Trophoblast cell (in vitro differentiated cells and primary cell): ENCODE data around the gene MSRB2.

Experiments used
- DNase-seq, 2 donors: peaks; one replicate each; pipeline ENCODE4 v3.0.0-alpha.2; 2016
- H2AFZ ChIP-seq: 2 replicates; pipeline ENCODE4 v1.6.1; 2013; ENCODE audit warnings: low read length, moderate library complexity, mild to moderate bottlenecking; ENCODE audit not compliant: insufficient read depth, poor library complexity
- H2AK5ac ChIP-seq: 2 replicates; pipeline ENCODE4 v1.6.1; 2013; ENCODE audit warnings: mild to moderate bottlenecking, low read length
- H2BK120ac ChIP-seq: 2 replicates; pipeline ENCODE4 v1.6.1; 2013; ENCODE audit warnings: low read length, mild to moderate bottlenecking, moderate library complexity; ENCODE audit not compliant: insufficient read depth, poor library complexity
- H2BK12ac ChIP-seq: 2 replicates; pipeline ENCODE4 v1.6.1; 2013; ENCODE audit warnings: mild to moderate bottlenecking, low read length, moderate library complexity
- H2BK5ac ChIP-seq: 2 replicates; pipeline ENCODE4 v1.6.1; 2013; ENCODE audit warnings: low read length, low read depth, moderate library complexity, mild to moderate bottlenecking; ENCODE audit not compliant: poor library complexity
- H3K14ac ChIP-seq: 2 replicates; pipeline ENCODE4 v1.6.1; 2013; ENCODE audit warnings: mild to moderate bottlenecking, low read length
- H3K18ac ChIP-seq: 2 replicates; pipeline ENCODE4 v1.6.1; 2013; ENCODE audit warnings: mild to moderate bottlenecking, low read length
- H3K23ac ChIP-seq: 2 replicates; pipeline ENCODE4 v1.6.1; 2013; ENCODE audit warnings: low read length
- H3K27ac ChIP-seq: 2 replicates; pipeline ENCODE4 v1.5.1; 2013; ENCODE audit warnings: low read depth, mild to moderate bottlenecking, inconsistent platforms, low read length, moderate library complexity
- H3K27me3 ChIP-seq: 2 replicates; pipeline ENCODE4 v1.6.1; 2013; ENCODE audit warnings: inconsistent platforms, mild to moderate bottlenecking, low read length, moderate library complexity; ENCODE audit not compliant: insufficient read depth
- H3K36me3 ChIP-seq, 2 experiments: 1 replicate in 1 of 2; 2 replicates in 1 of 2; pipeline ENCODE4 v1.6.1; 2013; ENCODE audit warnings: low read length in 2 of 2, mild to moderate bottlenecking in 2 of 2, moderate library complexity in 1 of 2; ENCODE audit not compliant: insufficient read depth in 2 of 2, control insufficient read depth in 1 of 2
- H3K4ac ChIP-seq: 2 replicates; pipeline ENCODE4 v1.6.1; 2013; ENCODE audit warnings: low read depth, mild to moderate bottlenecking, low read length, moderate library complexity
- H3K4me1 ChIP-seq, 2 experiments: 1 replicate in 1 of 2; 2 replicates in 1 of 2; pipeline ENCODE4 v1.6.1; 2013; ENCODE audit warnings: low read length in 2 of 2, mild to moderate bottlenecking in 2 of 2, moderate library complexity in 1 of 2; ENCODE audit not compliant: insufficient read depth in 2 of 2, control insufficient read depth in 1 of 2
- H3K4me2 ChIP-seq: 2 replicates; pipeline ENCODE4 v1.6.1; 2013; ENCODE audit warnings: inconsistent platforms, mild to moderate bottlenecking, low read length, moderate library complexity
- H3K4me3 ChIP-seq: 2 replicates; pipeline ENCODE4 v1.5.1; 2013; ENCODE audit warnings: mild to moderate bottlenecking, low read depth, low read length, inconsistent platforms
- H3K79me1 ChIP-seq: one replicate; pipeline ENCODE4 v1.6.1; 2013; ENCODE audit warnings: low read length
- H3K79me2 ChIP-seq: 2 replicates; pipeline ENCODE4 v1.6.1; 2013; ENCODE audit warnings: low read length, mild to moderate bottlenecking; ENCODE audit not compliant: control insufficient read depth, insufficient read depth, poor library complexity
- H3K9ac ChIP-seq: 2 replicates; pipeline ENCODE4 v1.6.1; 2013; ENCODE audit warnings: mild to moderate bottlenecking, low read length
- H3K9me3 ChIP-seq: 2 replicates; pipeline ENCODE4 v1.6.1; 2013; ENCODE audit warnings: low read depth, mild to moderate bottlenecking, control low read depth, inconsistent platforms, low read length; ENCODE audit not compliant: insufficient read depth
- H4K12ac ChIP-seq: 2 replicates; pipeline ENCODE4 v1.6.1; 2013; ENCODE audit warnings: low read depth, mild to moderate bottlenecking, low read length, moderate library complexity
- H4K8ac ChIP-seq: 2 replicates; pipeline ENCODE4 v1.6.1; 2013; ENCODE audit warnings: low read depth, mild to moderate bottlenecking, low read length, moderate library complexity
- H4K91ac ChIP-seq: one replicate; pipeline ENCODE4 v1.6.1; 2013; ENCODE audit warnings: low read depth, mild to moderate bottlenecking, low read length, moderate library complexity
- WGBS: extraction: QIAGEN DNeasy Blood & Tissue Kit; methylation state at CpG from one replicate; pipeline ENCODE4 v1.1.7; 2013; ENCODE audit warnings: missing lambda C conversion rate; ENCODE audit not compliant: insufficient read length, insufficient coverage; ENCODE audit errors: extremely low coverage; 5-methylcytosine and 5-hydroxymethylcytosine counted together

MSRB2 gene

GRCh38 chr10:23088609-23089008, 6.8 kb upstream of the MSRB2 start:
- Histone ChIP-seq H3K4me3 (no peak overlapping the region), H3K4me2 (no peak overlapping the region), H4K12ac (no peak overlapping the region), H3K27ac (no peak overlapping the region), H3K14ac (no peak overlapping the region), H2AK5ac (no peak overlapping the region), H3K27me3 (no peaks in the 10 kb centered on the region), H2AFZ (no peak overlapping the region), H4K8ac (no peak overlapping the region), H3K18ac (no peak overlapping the region), H3K4ac (no peak overlapping the region), H3K79me2 (no peaks in the 10 kb centered on the region), H3K36me3 (no peaks in the 10 kb centered on the region), H3K9ac (no peak overlapping the region), H4K91ac (no peak overlapping the region), H2BK5ac (no peak overlapping the region), H3K23ac (no peak overlapping the region), H3K4me1 (no peaks in the 10 kb centered on the region), H2BK12ac (no peak overlapping the region), H2BK120ac (no peak overlapping the region), H3K79me1 (no peaks in the 10 kb centered on the region), H3K9me3 (no peaks in the 10 kb centered on the region)
- DNase-seq, result no peak

- Histone ChIP-seq H3K27ac (no peak overlapping the region), H3K79me1 (peaks cover 8% of the 10 kb centered on the region), H4K91ac (no peak overlapping the region), H2BK120ac (no peak overlapping the region), H2AK5ac (no peak overlapping the region), H4K8ac (no peak overlapping the region), H3K4me1 (peaks cover 6% of the 10 kb centered on the region in 2 experiments), H3K27me3 (no peaks in the 10 kb centered on the region), H2AFZ (no peak overlapping the region), H3K23ac (no peak overlapping the region), H3K18ac (no peak overlapping the region), H3K4me3 (peak overlapping the region; percentile 37), H3K79me2 (peaks cover 6% of the 10 kb centered on the region), H3K9ac (no peak overlapping the region), H3K36me3 (peaks cover 0 to 2% of the 10 kb centered on the region in 2 experiments), H3K14ac (no peak overlapping the region), H2BK5ac (no peak overlapping the region), H3K9me3 (peaks cover 2% of the 10 kb centered on the region), H4K12ac (no peak overlapping the region), H2BK12ac (no peak overlapping the region), H3K4me2 (no peak overlapping the region), H3K4ac (no peak overlapping the region)
- DNase-seq, result peak in 1 of 2 donors; percentile 12
- WGBS, result no CpG with 5 or more reads among the region's 8 CpGs
These were observed 484 bp upstream of the MSRB2 start for GRCh38 chr10:23094786-23095403.

GRCh38 chr10:23095966-23096801, 805 bp downstream of the MSRB2 start:
- peak overlapping the region; percentile 88 for H3K18ac ChIP-seq
- no peaks in the 10 kb centered on the region for H3K27me3 ChIP-seq
- H3K9ac ChIP-seq, result peak overlapping the region; percentile 90
- peaks cover 0 to 2% of the 10 kb centered on the region in 2 experiments for H3K36me3 ChIP-seq
- peak overlapping the region; percentile 95 for H3K4ac ChIP-seq
- H3K79me1 ChIP-seq, result peaks cover 10% of the 10 kb centered on the region
- H2AFZ ChIP-seq, result peak overlapping the region; percentile 81
- peaks cover 6 to 9% of the 10 kb centered on the region in 2 experiments for H3K4me1 ChIP-seq
- H4K12ac ChIP-seq, result peak overlapping the region; percentile 85
- H3K79me2 ChIP-seq, result peaks cover 6% of the 10 kb centered on the region
- no CpG with 5 or more reads among the region's 21 CpGs for WGBS
- H2BK120ac ChIP-seq, result peak overlapping the region; percentile 70
- peak overlapping the region; percentile 23 for H2AK5ac ChIP-seq
- peaks cover 2% of the 10 kb centered on the region for H3K9me3 ChIP-seq
- H4K8ac ChIP-seq, result peak overlapping the region; percentile 91
- peak; percentile 38 to 46 for DNase-seq
- H3K14ac ChIP-seq, result peak overlapping the region; percentile 80
- peak overlapping the region; percentile 60 for H2BK5ac ChIP-seq
- peak overlapping the region; percentile 84 for H3K4me3 ChIP-seq
- peak overlapping the region; percentile 81 for H3K27ac ChIP-seq
- peak overlapping the region; percentile 92 for H3K4me2 ChIP-seq
- H3K23ac ChIP-seq, result no peak overlapping the region
- H2BK12ac ChIP-seq, result no peak overlapping the region
- peak overlapping the region; percentile 87 for H4K91ac ChIP-seq

GRCh38 chr10:23096802-23097549, 1.6 kb downstream of the MSRB2 start:
- H2BK12ac ChIP-seq, result no peak overlapping the region
- WGBS, result no CpG with 5 or more reads among the region's 8 CpGs
- no peak overlapping the region for H3K9ac ChIP-seq

More at GRCh38 chr10:23096802-23097549, 1.6 kb downstream of the MSRB2 start:
- Histone ChIP-seq H3K4me1 (peaks cover 6 to 9% of the 10 kb centered on the region in 2 experiments), H3K18ac (peak overlapping the region; percentile 56), H3K14ac (no peak overlapping the region), H3K4me3 (no peak overlapping the region), H3K4me2 (peak overlapping the region; percentile 92), H3K36me3 (peaks cover 0 to 2% of the 10 kb centered on the region in 2 experiments), H2AFZ (no peak overlapping the region), H4K91ac (no peak overlapping the region), H2AK5ac (no peak overlapping the region), H2BK5ac (no peak overlapping the region), H3K9me3 (peaks cover 2% of the 10 kb centered on the region), H3K4ac (no peak overlapping the region), H4K12ac (no peak overlapping the region), H4K8ac (no peak overlapping the region), H2BK120ac (no peak overlapping the region), H3K79me2 (peaks cover 6% of the 10 kb centered on the region), H3K79me1 (peaks cover 10% of the 10 kb centered on the region), H3K27me3 (no peaks in the 10 kb centered on the region), H3K27ac (no peak overlapping the region), H3K23ac (no peak overlapping the region)
- DNase-seq, result peak in 1 of 2 donors; percentile 21
